SK-N-MC (cell line): ENCODE data around the gene SIMC1.
"Not testable (repeated sequence)": the region's sequence is repeated elsewhere in the genome, so short reads cannot be mapped to it uniquely, and the experiment has no call there.

Experiments used
- EZH2 ChIP-seq: fragments of 200-600 bp; sonication (generic); IDR thresholded peaks from one replicate; pipeline ENCODE4 v1.6.1; 2017; ENCODE audit warnings: antibody characterized with exemption
- FOXP2 ChIP-seq: optimal IDR thresholded peaks from 2 replicates; pipeline ENCODE3; 2011; ENCODE audit warnings: mild to moderate bottlenecking, moderate library complexity; ENCODE audit not compliant: insufficient read depth; ENCODE audit errors: extremely low read length, control extremely low read depth
- POLR2AphosphoS5 ChIP-seq: IDR thresholded peaks from 2 replicates; pipeline ENCODE4 v1.6.1; 2012; ENCODE audit warnings: mild to moderate bottlenecking, low read depth, low read length, borderline replicate concordance

GRCh38 chr5:176233253-176233652 lies 5.0 kb upstream of the SIMC1 start:
- not testable (repeated sequence) for TF ChIP-seq POLR2AphosphoS5, EZH2, FOXP2
